GM18520 (cell line): ENCODE results near the gene C6orf89.

ENCODE experiments used
- ATAC-seq: cut with Tn5 transposase; IDR thresholded peaks from one replicate; pipeline ENCODE4 v1.9.1; 2021; ENCODE audit not compliant: unreplicated experiment

Gene C6orf89, protein sequence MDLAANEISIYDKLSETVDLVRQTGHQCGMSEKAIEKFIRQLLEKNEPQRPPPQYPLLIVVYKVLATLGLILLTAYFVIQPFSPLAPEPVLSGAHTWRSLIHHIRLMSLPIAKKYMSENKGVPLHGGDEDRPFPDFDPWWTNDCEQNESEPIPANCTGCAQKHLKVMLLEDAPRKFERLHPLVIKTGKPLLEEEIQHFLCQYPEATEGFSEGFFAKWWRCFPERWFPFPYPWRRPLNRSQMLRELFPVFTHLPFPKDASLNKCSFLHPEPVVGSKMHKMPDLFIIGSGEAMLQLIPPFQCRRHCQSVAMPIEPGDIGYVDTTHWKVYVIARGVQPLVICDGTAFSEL

DNA sequence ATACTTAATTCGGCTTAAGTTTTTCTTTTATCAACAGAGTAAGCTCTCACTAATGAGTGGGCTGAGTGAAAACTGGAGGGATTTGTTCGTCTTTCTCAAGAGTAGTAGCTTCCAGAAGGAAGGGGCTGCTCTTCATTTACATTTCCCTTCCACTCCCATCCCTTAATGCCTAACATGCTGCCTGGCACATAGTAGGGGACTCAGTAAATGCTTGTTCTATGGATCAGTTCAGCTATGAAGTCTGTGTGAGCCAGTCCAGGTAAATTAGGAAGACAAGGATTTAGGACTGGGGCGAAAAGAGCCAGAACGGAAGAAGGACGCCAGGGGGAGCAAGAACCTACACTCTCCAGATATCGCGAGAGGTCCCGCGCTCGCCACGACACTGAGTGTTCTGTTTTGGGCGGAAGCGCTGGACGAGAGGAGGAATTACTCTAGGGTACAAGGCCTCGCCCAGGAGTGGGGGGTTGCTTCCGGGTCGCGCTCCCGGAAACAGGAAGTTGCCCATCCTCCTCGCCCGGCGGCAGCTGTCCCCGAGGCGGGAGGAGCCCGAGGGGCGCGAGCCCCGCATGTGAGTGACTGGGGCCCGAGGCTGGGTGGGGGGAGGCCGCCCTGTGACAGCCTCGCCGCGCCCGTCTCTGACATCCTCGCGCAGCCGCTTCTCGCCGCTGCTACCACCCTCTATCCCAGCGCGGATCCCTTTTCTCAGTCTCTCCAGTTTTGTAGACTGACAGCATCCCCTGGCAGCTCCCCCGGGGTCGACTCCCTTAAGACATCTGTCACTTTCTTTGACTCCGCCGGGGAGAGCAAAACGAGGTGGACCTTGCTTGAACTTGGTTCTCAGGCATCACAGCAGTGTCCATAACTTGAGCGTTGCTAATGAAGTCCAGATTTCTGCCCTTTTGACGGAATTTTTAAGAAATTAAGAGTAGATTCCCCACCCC is at the start of gene C6orf89:
TSS of gene C6orf89 (plus strand) at position 492 of the 941 bp plus-strand sequence. CDS start 13,493 bp downstream, outside the sequence.
- ATAC-seq, result peak; percentile 97

DNA sequence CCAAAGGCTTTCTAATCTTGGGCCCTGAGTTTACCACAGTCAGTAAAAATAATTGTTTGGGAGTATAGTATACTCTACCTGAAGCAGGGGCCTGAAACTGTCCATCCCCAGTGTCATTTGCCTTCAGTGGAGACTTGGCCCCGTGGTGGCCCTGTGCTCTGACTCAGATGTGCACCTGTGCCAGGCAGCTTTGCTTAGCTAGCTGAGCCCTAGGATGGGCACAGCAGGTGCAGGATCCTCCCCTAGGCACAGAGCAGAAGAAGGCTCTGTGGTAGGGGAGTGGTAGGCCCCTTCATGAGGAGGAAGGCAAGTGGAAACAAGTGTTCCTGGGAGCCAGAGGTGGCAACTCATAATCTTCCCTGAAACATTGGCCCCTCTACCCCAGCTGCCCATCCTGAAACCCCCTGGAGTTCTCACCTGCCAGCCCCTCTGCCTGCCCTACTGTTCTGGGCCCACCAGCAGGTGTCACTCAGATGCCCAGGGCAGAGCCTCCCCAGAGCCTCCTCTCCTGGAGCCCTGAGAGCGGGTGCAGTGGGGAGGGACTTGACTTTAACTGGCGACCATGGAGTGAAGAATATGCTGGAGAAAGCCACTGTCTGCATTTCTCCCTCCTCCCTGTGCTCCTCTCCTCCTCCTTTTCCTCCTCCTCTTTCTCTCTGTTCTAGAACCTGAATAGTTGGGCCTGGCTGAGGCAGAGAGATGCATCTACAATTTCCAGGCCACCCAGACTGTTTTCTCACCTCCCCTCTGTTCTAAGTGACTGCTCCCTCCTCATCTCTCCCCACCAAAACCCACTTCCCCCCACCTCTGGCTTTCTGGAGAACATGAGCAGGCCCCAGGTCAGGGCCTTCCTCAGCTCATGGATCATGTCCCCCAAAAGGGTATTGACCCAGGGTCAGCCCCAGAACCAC is 49.4 kb upstream of the C6orf89 start:
- no peak for ATAC-seq

DNA sequence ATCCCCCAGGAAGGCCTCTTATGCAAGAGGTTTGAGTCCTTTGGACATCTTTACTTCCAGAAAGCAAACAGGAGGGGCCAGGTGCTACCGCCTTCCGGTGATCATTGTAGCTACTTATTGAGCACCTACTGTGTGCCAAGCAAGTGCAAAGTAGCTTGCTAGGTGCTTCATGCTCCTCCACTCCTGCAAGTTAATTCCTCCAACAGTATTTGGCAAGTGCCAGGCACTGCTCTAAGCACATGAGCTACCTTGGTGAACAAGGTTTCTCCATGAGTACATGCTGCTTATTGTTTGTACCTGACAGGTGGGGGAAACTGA is 48.8 kb upstream of the C6orf89 start:
- no peak for ATAC-seq

DNA sequence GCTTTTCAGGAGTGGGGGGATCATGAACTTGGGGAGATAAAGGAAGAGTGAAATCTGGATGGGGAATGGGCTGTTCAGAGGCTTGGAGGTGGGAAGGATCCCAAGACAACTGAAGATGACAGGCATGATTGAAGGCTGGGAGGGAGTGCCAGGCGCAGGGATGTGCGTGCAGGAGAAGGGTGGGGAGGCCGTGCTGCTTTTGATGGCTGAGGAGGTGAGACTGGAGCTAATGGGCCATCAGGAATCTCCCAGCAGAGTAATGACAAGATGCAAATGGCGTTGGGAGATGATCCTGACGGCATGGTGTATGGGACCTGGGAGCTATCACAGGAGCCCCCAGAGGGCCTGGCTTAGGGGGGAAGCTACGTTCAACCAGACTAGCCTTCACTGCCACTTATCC is 48.1 kb upstream of the C6orf89 start:
- ATAC-seq, result no peak

DNA sequence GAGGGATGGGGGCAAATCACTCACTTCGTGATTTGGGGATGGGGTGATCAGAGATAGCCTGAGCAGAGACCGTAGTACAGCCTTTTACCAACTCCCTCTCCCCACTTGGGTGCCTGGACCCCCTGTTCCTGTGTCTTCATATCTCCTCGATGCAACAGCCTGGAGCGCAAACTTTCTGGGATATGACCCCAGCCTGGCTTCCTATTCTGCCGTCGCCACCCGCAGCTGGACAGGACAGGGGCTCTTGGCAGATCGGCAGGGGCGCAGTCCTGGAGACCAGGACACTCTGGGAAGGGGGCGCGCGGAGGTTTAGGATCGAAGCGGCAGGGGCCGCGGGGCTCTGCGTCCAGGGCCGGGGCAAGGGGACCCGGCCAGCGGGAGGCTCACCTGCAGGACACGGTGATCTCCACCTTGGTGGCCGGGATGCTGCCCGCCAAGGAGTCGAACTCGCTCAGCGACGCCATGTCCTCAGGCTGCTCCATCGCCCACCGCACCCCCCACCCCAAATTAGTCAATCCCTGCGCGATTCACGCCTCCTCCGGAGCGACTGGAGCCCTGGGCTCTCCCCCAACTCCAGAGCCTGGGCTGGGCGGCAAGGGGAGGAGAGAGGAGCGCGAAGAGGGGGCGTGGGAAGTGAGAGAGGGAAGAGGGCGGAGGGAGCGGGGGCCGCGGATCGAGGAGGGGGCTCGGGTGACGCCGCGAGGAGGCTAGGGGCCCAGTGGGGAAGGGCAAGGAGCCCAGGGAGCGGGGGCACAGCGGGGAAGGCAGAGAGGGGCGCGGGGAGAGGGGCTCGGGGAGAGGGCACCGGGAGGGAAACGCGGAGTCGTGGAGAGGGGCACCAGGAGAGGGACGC is 46.6 kb upstream of the C6orf89 start, which contains the start of gene CPNE5:
TSS of gene CPNE5 (minus strand) at position 549 of the 853 bp plus-strand sequence. CDS start at position 482, 67 bp downstream.
- no peak for ATAC-seq

DNA sequence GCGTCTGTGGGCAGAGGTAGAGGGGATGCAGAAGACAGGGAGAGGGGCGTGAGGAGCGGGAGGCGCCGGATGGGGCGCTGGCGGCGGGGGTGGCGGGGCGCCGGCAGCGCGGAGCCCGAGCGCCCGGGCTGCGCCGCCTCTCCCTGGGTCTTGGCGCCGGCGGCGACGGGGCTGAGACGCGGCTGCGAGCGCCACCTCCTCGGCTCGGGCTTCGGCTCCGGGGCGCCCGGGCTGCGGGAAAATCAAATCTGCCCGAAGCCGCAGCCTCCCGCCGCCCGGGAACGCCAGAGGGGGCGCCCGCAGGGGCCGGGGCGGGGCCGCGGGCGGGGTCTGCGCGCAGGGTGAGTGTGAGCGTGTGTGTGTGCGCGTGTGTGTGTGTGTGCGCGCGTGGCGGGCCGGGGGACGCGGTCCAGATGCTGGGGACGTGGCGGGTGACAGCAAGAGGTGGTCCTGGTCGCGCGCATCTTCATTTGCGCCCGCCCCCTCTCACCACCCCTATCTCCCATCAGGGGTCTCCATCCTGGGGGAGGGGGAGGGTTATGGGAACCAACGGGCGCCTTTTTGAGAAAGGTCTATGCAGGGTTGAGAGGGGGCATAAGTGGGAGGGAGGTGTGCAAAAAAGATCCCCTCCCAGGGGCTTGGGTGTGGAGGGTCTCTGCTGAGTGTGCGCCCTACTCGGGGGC is 45.9 kb upstream of the C6orf89 start:
- ATAC-seq, result no peak

DNA sequence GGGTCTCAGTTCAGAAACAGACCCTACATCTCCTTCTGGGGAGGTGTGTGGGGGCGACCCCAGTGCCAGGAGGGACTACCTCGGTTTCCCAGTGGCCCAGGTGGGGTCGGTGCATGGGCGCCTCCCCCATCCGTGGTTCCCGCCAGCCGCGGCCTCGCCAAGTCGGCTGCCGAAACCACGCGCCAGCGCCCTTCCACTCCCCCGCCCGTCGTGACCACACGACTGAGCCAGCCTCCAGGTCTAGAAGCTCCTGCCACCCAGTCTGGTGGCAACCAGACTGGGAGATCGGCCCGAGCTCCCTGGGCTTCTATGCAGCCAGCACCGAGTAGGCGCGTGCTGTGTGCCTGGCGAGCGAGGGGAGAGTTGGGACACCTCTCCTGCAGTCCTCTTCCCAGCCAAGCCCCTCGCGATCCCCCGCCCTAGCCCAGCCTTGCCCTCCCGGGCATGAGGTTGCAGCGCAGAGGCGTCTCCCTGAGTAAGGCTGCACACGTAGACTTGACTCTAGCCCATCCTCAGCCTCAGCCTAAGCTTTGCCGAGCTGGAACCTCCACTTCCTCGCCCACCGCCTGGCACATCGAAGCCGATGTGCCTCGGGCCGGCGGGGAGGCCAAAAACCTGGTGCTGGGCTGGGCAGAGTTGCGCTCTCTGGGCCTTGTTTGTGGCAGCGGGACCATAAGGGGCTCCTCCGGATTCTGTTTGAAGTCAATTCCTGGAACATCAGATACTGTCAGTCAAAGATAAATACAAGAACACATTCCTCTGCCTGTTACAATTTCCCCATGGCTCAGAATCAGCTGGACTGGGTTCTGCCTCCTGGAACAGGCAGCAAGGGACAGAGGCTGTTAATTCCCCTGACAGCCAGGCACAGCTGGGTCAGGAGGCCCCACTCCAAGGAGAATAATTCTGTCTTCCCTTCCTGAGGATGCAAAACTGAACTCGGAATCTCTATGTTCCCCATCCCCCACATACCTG is 45.0 kb upstream of the C6orf89 start:
- ATAC-seq, result no peak

DNA sequence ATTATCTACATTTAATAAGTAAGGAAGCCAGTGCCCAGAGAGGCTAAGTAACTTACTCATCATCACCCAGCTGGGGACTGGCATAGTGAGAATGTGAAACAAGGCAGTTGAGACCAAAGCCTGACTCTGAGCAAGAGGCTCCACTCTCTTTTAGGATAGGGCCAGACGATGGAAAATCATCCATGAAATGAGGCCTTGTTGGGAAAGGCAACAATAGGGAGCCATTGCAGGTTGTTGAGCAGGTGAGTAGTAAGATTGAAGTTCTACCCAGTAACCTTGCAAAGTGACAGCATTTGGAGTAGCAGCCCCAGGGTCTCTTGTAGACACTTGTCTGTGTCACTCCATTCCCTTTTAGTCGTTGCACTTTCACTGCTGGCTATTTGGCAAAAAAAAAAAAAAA is 44.0 kb upstream of the C6orf89 start:
- ATAC-seq, result no peak

DNA sequence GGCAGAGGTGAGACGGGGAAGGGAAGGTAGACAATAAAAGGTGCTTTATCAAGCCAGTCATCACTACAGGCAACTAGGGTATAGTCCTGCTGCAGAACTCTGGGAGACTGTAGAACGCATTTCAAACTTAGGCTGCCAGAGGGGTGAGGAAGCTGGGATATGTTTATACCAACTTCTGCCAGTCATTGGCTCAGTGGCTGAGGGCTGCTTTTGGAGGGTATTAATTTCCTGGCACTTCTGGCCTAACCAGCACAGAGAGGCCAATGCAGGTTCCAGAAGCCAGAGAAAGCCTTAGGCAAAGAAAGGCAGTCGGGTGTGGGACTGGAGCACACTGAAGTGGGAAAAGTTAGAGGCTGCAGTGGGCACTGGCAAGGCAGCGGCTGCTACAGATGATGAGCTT is 42.6 kb upstream of the C6orf89 start:
- no peak for ATAC-seq

DNA sequence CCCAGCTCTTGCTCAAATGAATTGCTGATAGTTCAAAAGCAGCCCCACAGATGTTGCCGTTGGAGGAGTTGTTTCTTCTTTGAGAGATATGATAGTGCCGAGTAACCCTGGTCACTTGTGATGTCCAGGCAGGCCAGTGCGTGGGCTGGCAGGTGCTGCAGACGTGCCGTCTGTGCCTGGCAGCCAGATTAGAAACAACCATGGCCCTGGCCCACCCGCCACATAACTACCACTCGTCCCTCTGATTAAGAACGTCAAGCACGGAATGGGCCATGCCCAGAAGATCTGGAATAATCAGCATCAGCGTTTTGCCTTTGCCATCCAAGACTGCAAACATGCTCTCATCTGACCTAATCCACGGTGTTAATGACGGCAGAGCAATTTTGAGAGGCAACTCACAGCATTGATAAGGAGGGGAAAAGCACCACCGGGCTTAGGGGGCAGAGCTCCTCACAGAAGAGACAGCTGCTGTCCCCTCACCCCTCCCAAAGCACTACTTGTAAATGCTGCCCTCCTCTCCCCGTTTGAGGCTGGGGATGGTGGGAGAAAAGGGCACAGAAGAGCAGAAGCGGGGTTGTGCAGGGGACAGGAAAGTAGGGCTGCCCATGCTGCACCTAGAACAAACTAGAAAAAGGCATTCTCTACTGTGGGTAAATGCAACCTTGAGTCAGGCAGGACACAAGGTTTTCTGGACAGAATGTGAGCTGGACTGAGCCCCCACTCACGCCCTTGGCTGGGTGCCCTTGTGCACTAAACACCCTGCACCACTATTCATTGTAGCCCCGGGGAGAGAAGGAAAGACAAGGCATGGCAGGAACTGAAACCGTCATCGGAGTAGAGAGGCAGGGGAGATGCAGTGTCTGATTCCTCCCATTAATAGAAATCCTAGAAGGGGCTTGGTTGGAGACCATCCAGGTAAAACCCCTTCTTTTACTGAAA is 41.3 kb upstream of the C6orf89 start:
- ATAC-seq, result no peak

DNA sequence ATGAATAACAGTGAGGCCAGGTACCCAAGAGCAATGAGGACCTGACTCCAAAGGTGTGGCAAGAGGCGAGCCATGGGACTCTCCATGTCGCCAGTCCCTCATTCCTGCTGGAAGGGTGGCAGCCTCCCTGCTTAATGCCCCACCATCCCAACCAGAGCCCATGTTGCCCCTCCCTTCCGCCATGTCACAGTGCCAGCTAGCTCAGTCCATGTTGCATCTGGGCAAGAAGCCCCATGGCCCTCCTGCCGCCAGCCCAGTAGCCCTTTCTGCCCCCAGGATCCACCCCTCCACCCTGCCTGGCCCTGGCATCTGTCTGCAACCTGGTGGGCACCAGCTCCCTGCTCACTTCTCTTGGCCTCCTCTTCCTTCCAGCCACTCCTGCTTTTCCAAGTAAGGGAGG is 40.5 kb upstream of the C6orf89 start:
- no peak for ATAC-seq

DNA sequence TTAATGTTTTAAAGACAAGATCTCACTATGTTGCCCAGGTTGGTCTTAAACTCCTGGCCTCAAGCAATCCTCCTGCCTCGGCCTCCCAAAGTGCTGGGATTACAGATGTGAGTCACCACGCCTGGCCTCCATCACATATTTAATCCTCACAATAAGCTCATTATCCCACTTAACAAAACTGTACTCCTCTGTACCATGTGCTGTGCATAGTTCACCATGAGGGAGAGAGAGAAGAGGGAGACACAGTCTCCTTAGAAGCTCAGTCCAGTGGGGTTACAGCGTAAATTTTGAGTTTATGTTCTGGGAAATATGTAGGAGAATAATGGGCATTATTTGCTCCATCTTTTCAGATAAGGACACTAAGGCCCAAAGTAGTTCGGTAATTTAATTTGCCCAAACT is 38.6 kb upstream of the C6orf89 start:
- ATAC-seq, result no peak

DNA sequence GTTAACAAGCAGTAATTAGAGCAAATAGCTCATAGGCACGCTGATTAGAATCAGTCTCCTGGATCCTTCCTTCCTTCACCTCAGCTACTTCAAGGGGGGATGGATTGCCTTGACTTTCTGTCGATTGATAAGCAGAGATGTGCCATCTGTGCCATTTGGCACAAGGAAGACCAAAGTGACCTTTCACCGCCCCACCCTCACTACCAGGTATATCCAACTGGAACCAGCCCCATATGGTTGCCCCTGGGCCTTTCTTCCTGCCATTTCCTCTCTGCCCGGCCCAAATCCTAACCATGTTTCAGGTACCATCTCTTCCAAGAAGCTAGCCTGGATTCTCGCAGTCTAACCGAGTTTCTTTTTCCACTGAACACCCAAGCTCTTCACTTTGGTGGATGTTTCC is 37.8 kb upstream of the C6orf89 start:
- ATAC-seq, result no peak

DNA sequence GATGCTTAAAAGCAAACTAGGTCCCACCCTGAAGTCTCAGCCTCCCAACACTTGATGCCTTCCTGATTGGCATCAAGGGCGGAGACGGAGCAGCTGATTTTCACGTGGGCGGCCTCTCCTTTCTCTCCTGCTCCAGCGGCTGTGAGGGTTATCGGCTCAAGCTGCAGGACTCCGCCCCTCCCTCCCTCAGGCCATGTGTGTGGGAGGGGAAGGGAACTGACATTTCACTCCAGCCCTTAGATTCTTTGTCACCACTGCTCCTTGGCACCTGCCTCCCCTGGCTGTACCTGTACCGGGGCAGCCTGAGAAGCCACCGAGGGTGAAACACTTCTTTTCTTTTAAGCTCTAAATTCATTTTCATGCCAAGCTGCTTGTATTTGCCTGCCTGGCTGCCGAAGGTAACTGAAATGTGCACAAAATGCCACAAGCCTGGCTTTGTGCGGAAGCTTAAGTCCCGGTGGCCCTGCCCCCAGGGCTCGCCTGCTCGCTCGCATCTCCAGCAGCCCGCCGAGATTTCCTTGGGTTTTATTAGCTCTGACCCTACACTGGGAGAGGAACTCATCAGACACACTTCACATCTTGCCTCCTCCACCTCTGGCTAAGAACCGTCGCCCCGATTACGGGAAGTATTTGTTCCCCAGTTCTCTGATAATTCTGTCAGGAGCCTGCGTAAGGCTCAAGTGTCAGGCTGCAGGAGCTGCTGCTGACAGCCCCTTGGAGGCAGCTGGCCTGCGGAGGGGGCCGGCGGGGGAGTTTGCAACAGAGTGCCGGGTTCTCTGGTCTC is 36.9 kb upstream of the C6orf89 start:
- ATAC-seq, result no peak

DNA sequence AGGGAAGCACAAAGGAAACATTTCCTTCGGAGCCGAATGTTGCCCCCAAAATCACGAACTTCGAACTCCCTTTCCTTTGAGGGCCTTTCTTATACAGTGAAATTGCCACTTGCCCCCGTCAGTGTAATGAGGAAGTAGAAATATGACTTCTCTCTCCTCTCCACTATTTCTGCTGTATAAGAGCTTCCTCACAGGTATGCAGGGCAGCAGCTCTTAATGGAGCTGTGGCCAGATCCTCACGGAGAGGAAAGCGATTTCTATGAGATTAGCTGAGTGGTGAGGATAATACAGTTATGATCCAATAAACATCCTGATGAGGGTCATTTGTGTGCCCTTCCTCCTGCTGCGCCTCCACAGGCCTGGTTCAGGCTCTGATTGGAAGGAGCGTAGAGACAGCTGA is 35.7 kb upstream of the C6orf89 start:
- ATAC-seq, result no peak

DNA sequence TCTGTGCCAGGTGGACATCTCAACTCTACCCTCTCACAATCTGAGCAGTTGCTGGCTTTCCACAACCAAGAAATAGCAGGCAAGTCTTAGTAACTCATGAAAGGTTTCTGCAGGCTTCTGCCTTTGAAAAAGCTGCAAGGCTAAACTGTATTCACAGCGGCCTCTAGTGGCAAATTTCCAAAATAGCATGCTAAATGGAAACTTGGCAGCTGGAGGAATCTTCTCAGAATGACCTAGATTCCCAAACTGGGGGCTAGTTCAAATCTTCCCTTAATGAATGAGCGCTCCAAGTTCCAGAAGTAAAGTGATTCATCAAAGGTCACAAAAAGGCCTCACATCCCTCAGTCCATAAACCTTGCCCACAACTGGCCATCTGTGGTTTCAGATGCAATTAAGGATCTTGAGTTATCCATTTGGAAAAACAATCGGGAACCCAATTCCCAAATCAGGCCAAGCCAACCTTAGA is 34.6 kb upstream of the C6orf89 start:
- ATAC-seq, result no peak
